Activated naive CD4-positive, alpha-beta T cell treated with anti-CD3 and anti-CD28 coated beads, Interleukin-2, amount 50 U/mL, for 72 hours (primary cell): ENCODE data around the gene DLGAP4. TPM values are rescaled to one million over a fixed set of nuclear protein-coding genes. Genes with fewer than 3 reads are reported as not detected.
"Not testable (repeated sequence)": the region's sequence is repeated elsewhere in the genome, so short reads cannot be mapped to it uniquely, and the experiment has no call there.

Experiments used
- ATAC-seq, 2 donors: fragments of 150-1000 bp; cut with Tn5 transposase; 2 replicates each; pipeline ENCODE4 v1.10.0; 2021; ENCODE audit warnings: mild to moderate bottlenecking in 2 of 2, moderate library complexity in 2 of 2
- DNase-seq, 2 donors: peaks; one replicate each; pipeline ENCODE4 v3.0.0; 2021 to 2022; ENCODE audit warnings: low spot score in 2 of 2
- H3K27ac Mint-ChIP-seq, 2 donors: one replicate each; pipeline ENCODE4 v1.8.0; 2022; ENCODE audit warnings: mild to moderate bottlenecking in 2 of 2, mixed read lengths in 2 of 2
- H3K36me3 Mint-ChIP-seq, 2 donors: one replicate each; pipeline ENCODE4 v1.8.0; 2022; ENCODE audit warnings: mixed read lengths in 2 of 2
- H3K9me3 Mint-ChIP-seq, 2 donors: one replicate each; pipeline ENCODE4 v1.8.0; 2022; ENCODE audit warnings: mixed read lengths in 2 of 2
- total RNA-seq, 2 donors: library from RNA; stranded (reverse); gene quantifications; one replicate each; pipeline ENCODE4 v1.2.3, GENCODE V29; 2022

The DLGAP4 gene
- total RNA-seq, 2 donors from 2014 or later: 29.7 to 40.2 TPM

DNA sequence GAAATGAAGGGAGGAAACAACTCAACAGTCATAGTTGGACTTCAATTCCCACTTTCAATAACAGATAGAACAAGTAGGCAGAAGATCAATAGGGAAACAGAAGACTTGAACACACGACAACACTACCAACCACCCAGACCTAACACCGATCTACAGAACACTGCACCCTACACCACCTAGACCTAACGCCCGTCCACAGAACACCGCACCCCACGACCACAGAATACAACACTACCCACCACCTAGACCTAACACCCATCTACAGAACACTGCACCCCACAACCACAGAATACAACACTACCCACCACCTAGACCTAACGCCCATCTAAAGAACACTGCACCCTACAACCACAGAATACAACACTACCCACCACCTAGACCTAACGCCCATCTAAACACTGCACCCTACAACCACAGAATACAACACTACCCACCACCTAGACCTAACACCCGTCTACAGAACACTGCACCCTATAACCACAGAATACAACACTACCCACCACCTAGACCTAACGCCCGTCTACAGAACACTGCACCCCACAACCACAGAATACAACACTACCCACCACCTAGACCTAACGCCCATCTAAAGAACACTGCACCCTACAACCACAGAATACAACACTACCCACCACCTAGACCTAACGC is 258.1 kb downstream of the DLGAP4 start:
- not testable (repeated sequence) for ATAC-seq, H3K9me3 Mint-ChIP-seq, DNase-seq
- Mint-ChIP-seq H3K27ac (peak overlapping the region in 1 of 2 donors; percentile 10), H3K36me3 (peaks cover 7 to 11% of the 10 kb centered on the region in 2 donors)

DNA sequence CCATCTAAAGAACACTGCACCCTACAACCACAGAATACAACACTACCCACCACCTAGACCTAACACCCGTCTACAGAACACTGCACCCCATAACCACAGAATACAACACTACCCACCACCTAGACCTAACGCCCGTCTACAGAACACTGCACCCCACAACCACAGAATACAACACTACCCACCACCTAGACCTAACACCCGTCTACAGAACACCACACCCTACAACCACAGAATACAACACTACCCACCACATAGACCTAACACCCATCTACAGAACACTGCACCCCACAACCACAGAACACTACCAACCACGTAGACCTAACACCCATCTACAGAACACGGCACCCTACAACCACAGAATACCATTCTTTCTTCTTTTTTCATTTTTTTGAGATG is 258.6 kb downstream of the DLGAP4 start:
- H3K36me3 Mint-ChIP-seq: peaks cover 7 to 11% of the 10 kb centered on the region in 2 donors
- H3K9me3 Mint-ChIP-seq, H3K27ac Mint-ChIP-seq, DNase-seq, ATAC-seq: not testable (repeated sequence)

DNA sequence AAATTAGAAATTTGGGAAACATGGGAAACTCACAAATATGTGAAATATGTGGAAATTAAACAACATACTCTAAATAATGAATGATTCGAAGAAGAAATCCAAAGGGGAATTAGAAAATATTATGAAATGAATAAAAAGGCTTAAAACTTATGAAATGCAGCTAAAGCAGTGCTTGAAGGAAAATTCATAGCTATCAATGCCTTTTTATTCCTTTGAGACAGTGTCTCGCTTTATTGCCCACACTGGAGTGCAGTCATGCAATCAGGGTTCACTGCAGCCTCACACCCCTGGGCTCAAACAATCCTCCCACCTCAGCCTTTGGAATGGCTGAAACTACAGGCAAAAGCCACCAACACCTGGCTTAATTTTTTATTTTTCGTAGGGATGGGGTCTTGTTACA is 259.4 kb downstream of the DLGAP4 start:
- DNase-seq (no peak), ATAC-seq (no peak)
- peaks cover 7 to 11% of the 10 kb centered on the region in 2 donors for H3K36me3 Mint-ChIP-seq
- H3K9me3 Mint-ChIP-seq: peaks cover 4 to 10% of the 10 kb centered on the region in 2 donors
- no peak overlapping the region for H3K27ac Mint-ChIP-seq

DNA sequence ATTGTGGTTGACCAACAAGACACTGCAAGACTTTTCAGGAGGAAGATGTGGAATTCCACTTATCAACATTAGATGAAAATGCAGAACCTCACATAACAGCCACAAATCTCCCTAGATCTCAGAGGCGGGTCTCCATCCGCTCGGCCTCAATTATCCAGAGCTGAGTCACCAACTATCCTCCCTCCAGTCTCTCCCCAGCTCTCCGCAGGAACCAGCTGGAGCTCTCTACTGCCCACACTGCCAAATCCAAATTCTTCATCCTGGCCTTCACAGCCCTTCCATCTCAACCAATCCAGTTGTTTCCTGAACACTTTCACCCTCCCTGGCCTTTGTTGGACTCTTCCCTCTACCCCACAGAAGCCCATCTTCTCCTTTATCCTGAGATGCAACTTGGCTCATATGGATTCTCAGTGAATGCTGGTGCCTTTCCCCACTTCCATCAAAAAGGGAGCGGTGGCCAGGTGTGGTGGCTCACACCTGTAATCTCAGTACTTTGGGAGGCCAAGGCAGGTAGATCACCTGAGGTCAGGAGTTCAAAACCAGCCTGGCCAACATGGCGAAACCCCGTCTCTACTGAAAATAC is 263.8 kb downstream of the DLGAP4 start:
- Mint-ChIP-seq H3K9me3 (peaks cover under 1 to 6% of the 10 kb centered on the region in 2 donors), H3K27ac (peak overlapping the region in 1 of 2 donors; percentile 77), H3K36me3 (peaks cover 10 to 13% of the 10 kb centered on the region in 2 donors)
- no peak for DNase-seq
- no peak for ATAC-seq

- DNase-seq (no peak), ATAC-seq (no peak)
- H3K27ac Mint-ChIP-seq: peak overlapping the region; percentile 86 to 97
- no peaks in the 10 kb centered on the region for H3K9me3 Mint-ChIP-seq
- peaks cover 14 to 22% of the 10 kb centered on the region in 2 donors for H3K36me3 Mint-ChIP-seq
These were observed 265.7 kb downstream of the DLGAP4 start for GRCh38 chr20:36571564-36572504.

- ATAC-seq (peak; percentile 86 to 90), DNase-seq (peak; percentile 69 to 83)
- H3K36me3 Mint-ChIP-seq: peaks cover 14 to 22% of the 10 kb centered on the region in 2 donors
- no peaks in the 10 kb centered on the region for H3K9me3 Mint-ChIP-seq
- peak overlapping the region; percentile 86 to 97 for H3K27ac Mint-ChIP-seq
These were observed 266.6 kb downstream of the DLGAP4 start for GRCh38 chr20:36572701-36573102.

- Mint-ChIP-seq H3K36me3 (peaks cover 14 to 22% of the 10 kb centered on the region in 2 donors), H3K9me3 (no peaks in the 10 kb centered on the region), H3K27ac (peak within 1 kb of the TSS; percentile 86 to 97)
- peak; percentile 62 to 82 for ATAC-seq
- DNase-seq: peak; percentile 87 to 89
These were observed 267.1 kb downstream of the DLGAP4 start, which contains the start of gene TGIF2 for GRCh38 chr20:36573103-36573797. Gene TGIF2, plus strand, starts transcription at chr20:36573597. Its CDS starts 5,178 bp downstream, at chr20:36578775.

- ATAC-seq: no peak
- DNase-seq: peak in 1 of 2 donors; percentile 19
- H3K27ac Mint-ChIP-seq: peak overlapping the region in 1 of 2 donors; percentile 86
- H3K9me3 Mint-ChIP-seq: no peaks in the 10 kb centered on the region
- H3K36me3 Mint-ChIP-seq: peaks cover 14 to 22% of the 10 kb centered on the region in 2 donors
These were observed 267.7 kb downstream of the DLGAP4 start for GRCh38 chr20:36573798-36574365.

DNA sequence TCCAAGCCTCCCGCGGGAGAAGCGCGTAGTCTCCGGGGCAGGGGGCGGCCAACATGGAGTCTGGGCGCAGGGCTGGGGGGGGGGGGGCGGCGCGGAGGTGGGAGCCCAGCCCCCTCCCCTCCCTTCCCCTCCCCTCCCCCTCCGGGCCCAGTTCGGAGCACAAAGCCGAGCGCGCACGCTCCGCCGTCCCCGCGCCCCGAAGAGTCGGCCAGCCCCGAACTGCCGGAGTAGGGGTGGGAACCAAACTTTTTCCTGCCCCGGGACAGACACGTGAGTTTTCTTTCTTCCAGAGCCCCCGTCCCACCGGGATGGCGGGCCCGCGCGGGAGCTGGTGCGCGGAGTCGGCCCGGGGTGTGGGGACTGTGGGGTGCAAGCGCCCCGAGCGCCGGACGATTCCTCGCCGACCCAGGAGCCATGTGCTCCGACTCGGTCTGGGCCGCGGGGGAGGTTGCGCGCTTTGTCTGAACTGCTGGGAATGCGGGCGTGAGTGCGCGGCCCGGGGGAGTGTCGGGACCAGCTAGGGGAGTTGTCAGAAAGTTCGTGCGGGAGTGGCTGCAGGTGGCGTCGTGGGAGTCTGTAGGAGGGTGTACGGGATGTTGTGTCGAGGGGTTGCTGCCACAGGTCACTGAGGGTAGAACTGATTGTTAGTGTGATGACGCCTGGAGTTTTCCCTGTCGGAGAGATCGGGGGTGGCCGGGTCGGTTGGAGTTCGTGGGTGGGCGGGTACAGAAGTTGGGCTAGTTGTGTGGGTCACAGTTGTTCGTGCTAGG is 268.4 kb downstream of the DLGAP4 start:
- peak; percentile 46 to 62 for DNase-seq
- Mint-ChIP-seq H3K36me3 (peaks cover 14 to 22% of the 10 kb centered on the region in 2 donors), H3K27ac (peak overlapping the region; percentile 86 to 99), H3K9me3 (no peaks in the 10 kb centered on the region)
- ATAC-seq: peak in 1 of 2 donors; percentile 9

DNA sequence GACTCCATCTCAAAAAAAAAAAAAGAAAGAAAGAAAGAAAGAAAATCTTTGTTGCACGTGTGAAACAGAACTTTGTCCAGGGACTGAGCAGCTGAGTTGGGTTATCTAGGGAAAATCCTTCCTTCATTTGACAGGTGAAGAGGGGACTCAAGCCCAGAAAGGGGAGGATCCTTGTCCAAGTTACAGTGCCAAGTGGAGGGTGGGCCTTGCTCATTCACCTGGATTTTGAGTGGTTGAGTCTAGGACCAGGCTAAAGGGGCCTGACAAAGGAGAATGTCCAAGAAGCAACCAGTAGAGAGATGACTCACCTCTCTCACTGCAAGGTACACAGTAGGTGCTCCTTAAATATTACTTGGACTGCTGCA is 269.9 kb downstream of the DLGAP4 start:
- no peak for DNase-seq
- Mint-ChIP-seq H3K9me3 (no peaks in the 10 kb centered on the region), H3K27ac (peak overlapping the region; percentile 86 to 99), H3K36me3 (peaks cover 14 to 31% of the 10 kb centered on the region in 2 donors)
- no peak for ATAC-seq

Other genes starting within 250 kb of the DLGAP4 start
- under 1 TPM; 0.20 to 0.93 TPM for gene EPB41L1, start 151.6 kb upstream of the DLGAP4 start, total RNA-seq
- 10 to 100 TPM; 11.6 to 21.8 TPM for gene AAR2, start 69.9 kb upstream of the DLGAP4 start, total RNA-seq
- under 1 TPM; 0.57 to 0.95 TPM for gene MYL9, start 235.2 kb downstream of the DLGAP4 start, total RNA-seq